PC-3 (cell line): ENCODE measurements around the gene CSMD2.

ENCODE experiments used
- EZH2 ChIP-seq: fragments of 300-600 bp; sonication (generic); IDR thresholded peaks from one replicate; pipeline ENCODE4 v1.6.1; 2017; ENCODE audit warnings: antibody characterized with exemption, mild to moderate bottlenecking, low read length; ENCODE audit not compliant: unreplicated experiment
- EZH2phosphoT487 ChIP-seq: fragments of 300-600 bp; sonication (generic); IDR thresholded peaks from 2 replicates; pipeline ENCODE4 v1.6.1; 2018; ENCODE audit warnings: mild to moderate bottlenecking, antibody characterized with exemption, low read length, borderline replicate concordance
- TF ChIP-seq, protein P1 (sequence below): fragments of 300-600 bp; sonication (generic); conservative IDR thresholded peaks from 2 replicates; pipeline ENCODE4 v1.5.1; 2017; ENCODE audit warnings: antibody characterized with exemption, low read depth, mild to moderate bottlenecking, low read length

- TF ChIP-seq, protein P1, sequence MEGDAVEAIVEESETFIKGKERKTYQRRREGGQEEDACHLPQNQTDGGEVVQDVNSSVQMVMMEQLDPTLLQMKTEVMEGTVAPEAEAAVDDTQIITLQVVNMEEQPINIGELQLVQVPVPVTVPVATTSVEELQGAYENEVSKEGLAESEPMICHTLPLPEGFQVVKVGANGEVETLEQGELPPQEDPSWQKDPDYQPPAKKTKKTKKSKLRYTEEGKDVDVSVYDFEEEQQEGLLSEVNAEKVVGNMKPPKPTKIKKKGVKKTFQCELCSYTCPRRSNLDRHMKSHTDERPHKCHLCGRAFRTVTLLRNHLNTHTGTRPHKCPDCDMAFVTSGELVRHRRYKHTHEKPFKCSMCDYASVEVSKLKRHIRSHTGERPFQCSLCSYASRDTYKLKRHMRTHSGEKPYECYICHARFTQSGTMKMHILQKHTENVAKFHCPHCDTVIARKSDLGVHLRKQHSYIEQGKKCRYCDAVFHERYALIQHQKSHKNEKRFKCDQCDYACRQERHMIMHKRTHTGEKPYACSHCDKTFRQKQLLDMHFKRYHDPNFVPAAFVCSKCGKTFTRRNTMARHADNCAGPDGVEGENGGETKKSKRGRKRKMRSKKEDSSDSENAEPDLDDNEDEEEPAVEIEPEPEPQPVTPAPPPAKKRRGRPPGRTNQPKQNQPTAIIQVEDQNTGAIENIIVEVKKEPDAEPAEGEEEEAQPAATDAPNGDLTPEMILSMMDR = no peak
- TF ChIP-seq EZH2 (no peak), EZH2phosphoT487 (no peak)
Observed at GRCh38 chr1:34163792-34164731, 968 bp downstream of the CSMD2 start.
